HG03342 (cell line): ENCODE measurements around the gene KRABD2.
"Not testable (repeated sequence)": the region's sequence is repeated elsewhere in the genome, so short reads cannot be mapped to it uniquely, and the experiment has no call there.

Source experiments
- ATAC-seq: cut with Tn5 transposase; IDR thresholded peaks from one replicate; pipeline ENCODE4 v1.9.1; 2021; ENCODE audit warnings: mild to moderate bottlenecking, moderate library complexity; ENCODE audit not compliant: unreplicated experiment

The KRABD2 gene

GRCh38 chr17:8376271-8377067, at the start of gene KRABD2:
KRABD2 (minus strand) TSS chr17:8376704.
- peak; percentile 89 for ATAC-seq

GRCh38 chr17:8421571-8421970, 45.1 kb upstream of the KRABD2 start:
- ATAC-seq = no peak

GRCh38 chr17:8420041-8420934, 43.8 kb upstream of the KRABD2 start:
- no peak for ATAC-seq

GRCh38 chr17:8419305-8419704, 42.8 kb upstream of the KRABD2 start:
- ATAC-seq = no peak

- ATAC-seq = no peak
These were observed 42.0 kb upstream of the KRABD2 start for GRCh38 chr17:8418471-8418870.

GRCh38 chr17:8417806-8418205, 41.3 kb upstream of the KRABD2 start:
- ATAC-seq = no peak

- ATAC-seq = no peak
These were observed 37.4 kb upstream of the KRABD2 start for GRCh38 chr17:8413938-8414337.

GRCh38 chr17:8413328-8413727, 36.8 kb upstream of the KRABD2 start:
- no peak for ATAC-seq

- no peak for ATAC-seq
These were observed 35.6 kb upstream of the KRABD2 start for GRCh38 chr17:8412089-8412488.

GRCh38 chr17:8410883-8411238, 34.4 kb upstream of the KRABD2 start:
- ATAC-seq = no peak

GRCh38 chr17:8409966-8410882, 33.7 kb upstream of the KRABD2 start:
- no peak for ATAC-seq

GRCh38 chr17:8408371-8408770, 31.9 kb upstream of the KRABD2 start:
- no peak for ATAC-seq

- ATAC-seq = no peak
These were observed 29.7 kb upstream of the KRABD2 start for GRCh38 chr17:8406174-8406573.

GRCh38 chr17:8405499-8406016, 29.1 kb upstream of the KRABD2 start:
- ATAC-seq = no peak

GRCh38 chr17:8402921-8403536, 26.5 kb upstream of the KRABD2 start:
- no peak for ATAC-seq

- no peak for ATAC-seq
These were observed 24.6 kb upstream of the KRABD2 start for GRCh38 chr17:8401107-8401506.

GRCh38 chr17:8398980-8399379, 22.5 kb upstream of the KRABD2 start:
- no peak for ATAC-seq

- ATAC-seq = no peak
These were observed 21.1 kb upstream of the KRABD2 start, which contains the start of gene RNF222 for GRCh38 chr17:8397636-8398035. RNF222 (minus strand) TSS chr17:8397827; CDS start chr17:8393461, 4,366 bp downstream.

- not testable (repeated sequence) for ATAC-seq
These were observed 18.0 kb upstream of the KRABD2 start for GRCh38 chr17:8394497-8394896.
